HG03175 (cell line): ENCODE results near the gene SSR2.
A peak's percentile ranks its signal among the peaks of the same experiment; 100 is the strongest.

ENCODE experiments used
- ATAC-seq: cut with Tn5 transposase; IDR thresholded peaks from one replicate; pipeline ENCODE4 v1.9.1; 2021; ENCODE audit warnings: mild to moderate bottlenecking, moderate library complexity; ENCODE audit not compliant: unreplicated experiment

The SSR2 gene

DNA sequence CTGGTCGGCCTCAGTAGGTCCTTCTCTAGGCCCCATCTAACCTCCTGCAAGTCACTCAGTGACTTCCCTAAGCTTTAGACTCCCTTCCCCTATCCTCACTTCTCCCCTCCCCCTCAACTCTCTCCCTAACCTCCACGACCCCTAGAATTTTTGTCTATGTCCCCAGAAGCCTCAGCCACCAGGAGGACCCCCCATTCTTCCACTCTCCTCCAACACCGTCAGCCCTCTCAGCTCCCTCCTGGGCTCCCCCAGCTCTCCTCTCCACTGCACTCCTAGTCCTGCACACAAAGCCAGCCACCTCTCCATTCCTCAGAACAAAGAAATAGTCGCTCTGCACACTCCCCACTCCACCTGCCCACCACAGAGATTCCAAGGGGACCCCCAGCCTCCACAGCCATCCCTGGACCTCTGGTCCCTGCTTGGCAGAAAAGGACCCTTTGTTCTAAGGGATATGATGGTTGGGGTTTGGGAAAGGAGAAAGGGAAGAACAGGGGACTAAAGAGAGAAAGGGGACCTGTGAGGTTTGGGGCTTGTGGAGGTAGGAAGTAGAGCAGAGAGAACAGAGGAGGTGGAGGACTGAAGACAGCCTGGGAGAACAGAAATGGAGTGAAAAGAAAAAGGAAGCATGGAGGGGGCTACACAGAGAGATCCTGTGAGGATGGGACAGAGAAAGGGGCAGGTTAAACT, 45.2 kb downstream of the SSR2 start:
- no peak for ATAC-seq

- ATAC-seq = no peak
Measured at GRCh38 chr1:155974208-155975115, 46.3 kb downstream of the SSR2 start.

DNA sequence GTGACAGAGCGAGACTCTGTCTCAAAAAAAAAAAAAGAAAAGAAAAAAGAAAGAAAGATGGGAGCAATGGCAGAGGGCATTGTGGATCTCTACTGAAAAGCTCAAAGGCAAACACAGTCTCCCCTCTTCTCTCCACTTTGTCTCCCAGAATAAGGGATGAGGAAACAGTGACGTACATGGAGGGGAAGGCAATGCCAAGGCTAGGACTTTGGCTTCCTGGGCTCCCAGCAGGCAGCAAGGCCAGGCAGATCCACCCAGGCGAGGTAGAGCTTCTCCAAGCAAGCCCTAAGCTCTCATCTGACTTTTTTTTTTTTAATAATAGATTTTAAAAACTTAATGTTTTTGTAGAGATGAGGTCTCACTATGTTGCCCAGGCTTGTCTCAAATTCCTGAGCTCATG, 47.0 kb downstream of the SSR2 start:
- ATAC-seq = no peak

- ATAC-seq = no peak
Measured at GRCh38 chr1:155971910-155972809, 48.6 kb downstream of the SSR2 start.

DNA sequence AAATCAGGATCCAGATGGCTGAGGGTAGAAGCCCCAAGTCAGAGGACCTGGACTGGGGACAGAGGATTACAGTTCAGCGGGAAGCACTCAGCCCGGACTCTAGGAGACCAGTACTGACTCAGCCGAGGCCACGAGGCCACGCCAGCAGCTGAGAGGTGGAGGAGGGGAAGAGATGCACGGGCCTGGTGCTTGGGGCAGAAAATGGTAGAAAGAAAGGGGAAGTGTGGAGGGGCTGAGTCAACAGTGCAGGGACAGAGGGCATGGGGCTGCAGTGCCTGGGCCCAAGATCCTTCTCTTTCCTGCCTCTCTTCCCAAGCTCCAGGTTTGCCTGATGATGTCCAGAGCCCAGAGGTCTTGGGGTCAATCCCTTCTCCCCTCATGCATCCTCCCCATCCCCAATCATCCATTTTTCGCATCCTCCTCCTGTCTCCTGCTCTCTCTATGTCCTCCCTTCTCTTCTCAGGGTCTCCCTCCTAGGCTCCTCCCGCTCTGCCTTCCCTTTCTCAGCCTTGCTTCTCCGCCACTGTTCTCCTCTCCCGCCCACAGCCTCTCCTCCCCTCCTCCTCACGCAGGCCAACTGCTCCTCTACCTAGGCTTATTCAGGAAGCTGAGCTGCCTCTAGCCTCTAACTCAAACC, 50.1 kb downstream of the SSR2 start:
- peak; percentile 62 for ATAC-seq

- no peak for ATAC-seq
Measured at GRCh38 chr1:155969377-155969791, 51.4 kb downstream of the SSR2 start.

GRCh38 chr1:155968670-155969069, 52.1 kb downstream of the SSR2 start:
- ATAC-seq = no peak

DNA sequence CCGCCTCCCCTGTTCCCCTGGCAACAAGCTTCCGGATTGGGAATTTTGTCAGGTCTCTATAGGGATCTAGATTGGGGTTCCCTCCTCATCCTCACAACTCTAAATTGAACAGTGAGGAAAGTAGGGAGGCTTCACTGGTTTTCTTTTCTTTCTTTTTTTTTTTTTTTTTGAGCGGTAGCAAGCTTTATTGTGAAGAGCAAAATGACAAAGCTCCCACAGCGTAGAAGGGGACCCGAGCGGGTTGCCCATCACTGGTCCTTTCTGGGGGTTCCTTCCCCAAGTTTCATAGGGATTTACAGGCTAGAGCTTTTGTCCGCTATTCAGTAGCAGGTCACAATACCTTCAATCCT, 52.7 kb downstream of the SSR2 start:
- no peak for ATAC-seq

DNA sequence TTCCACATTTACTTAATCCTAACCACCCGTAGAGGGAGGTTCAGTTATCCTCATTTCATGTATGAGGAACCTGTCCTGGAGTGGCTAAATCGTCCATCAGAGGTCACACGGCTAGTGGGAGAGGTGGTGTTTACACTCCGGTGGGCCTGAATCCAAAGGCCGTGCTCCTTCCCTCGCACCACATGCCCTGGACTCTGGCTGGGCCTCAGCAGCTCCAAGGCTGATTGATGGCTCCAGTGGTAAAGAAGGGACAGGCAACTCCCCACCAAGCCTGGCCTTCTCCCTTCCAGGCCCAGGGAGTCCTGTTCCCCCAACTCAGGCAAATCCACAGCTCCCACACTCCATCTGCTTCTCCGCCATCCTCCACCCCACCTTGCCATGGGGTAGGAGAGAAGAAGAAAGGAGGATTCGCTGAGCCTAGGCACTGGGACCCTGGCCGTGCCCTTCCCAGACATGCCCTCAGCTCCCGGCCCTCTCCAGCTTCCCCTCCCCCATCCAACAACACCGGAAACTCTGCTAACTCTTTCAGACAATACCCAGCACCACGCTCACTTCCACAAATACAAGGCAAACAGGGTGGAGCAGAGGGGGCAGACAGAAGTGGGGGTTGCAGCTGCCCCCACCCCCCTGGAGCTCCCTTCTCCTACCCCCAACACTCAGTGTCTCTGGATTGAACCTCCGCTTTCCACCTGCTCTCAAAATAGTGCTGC, 53.3 kb downstream of the SSR2 start:
- no peak for ATAC-seq

DNA sequence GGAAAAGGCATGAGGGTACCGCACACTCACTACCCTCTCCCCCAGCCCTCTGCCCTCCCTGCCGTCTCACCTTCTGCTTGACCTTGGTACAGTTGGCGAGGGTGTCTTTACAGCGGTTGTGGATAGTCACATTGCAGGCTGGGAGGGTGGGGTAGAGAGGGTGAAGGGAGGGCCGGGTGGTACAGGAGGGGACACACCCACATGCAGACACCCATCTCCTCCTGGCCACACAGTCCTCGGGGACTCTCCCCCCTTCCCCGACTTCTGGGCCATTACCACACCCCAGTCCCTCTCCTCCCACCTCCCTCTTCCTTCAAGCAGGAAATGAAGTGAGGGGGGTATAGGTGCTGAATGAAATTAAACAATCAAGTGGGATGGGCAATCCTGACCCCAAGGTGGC, 54.0 kb downstream of the SSR2 start:
- no peak for ATAC-seq

DNA sequence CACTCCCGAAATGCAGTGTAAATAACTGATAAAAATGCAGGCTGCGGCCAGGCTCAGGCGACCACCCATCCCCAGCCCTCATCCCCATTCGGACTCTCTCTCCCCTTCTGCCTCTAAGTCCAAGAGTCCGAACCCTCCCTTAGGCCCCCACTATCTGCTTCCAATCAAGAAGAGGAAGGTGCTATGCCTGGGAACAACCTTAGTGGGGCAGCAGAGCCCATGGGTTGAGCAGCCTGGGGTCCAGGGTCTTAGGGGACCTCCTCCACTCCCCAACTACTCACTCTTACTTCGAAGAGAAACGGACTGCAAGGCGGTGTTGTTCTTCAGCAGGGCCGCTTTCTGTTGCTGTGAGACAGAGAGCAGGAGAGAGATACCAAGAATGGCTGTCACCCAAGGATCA, 54.6 kb downstream of the SSR2 start:
- ATAC-seq = no peak

- ATAC-seq = no peak
Measured at GRCh38 chr1:155964193-155964592, 56.6 kb downstream of the SSR2 start.

- ATAC-seq = no peak
Measured at GRCh38 chr1:155962599-155963211, 58.0 kb downstream of the SSR2 start.

DNA sequence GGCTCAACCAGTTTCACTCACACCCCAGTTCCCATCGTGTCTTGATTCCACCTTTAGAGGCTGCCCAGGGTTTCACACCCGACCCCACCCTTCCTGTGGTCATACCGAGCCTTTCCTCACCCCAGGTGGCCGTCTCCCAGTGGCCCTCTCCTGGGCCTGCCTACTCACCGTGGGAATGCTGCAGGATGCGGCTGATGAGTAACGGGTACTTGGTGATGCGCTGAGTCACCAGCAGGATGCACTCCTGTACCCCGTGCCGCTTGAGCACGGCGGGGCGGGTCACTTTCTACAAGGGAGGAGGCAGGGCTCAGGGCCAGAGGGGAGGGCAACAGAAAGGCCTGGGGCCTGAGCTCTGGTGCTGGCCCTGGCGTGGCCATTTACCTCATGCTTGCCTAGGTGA, 58.8 kb downstream of the SSR2 start:
- no peak for ATAC-seq

DNA sequence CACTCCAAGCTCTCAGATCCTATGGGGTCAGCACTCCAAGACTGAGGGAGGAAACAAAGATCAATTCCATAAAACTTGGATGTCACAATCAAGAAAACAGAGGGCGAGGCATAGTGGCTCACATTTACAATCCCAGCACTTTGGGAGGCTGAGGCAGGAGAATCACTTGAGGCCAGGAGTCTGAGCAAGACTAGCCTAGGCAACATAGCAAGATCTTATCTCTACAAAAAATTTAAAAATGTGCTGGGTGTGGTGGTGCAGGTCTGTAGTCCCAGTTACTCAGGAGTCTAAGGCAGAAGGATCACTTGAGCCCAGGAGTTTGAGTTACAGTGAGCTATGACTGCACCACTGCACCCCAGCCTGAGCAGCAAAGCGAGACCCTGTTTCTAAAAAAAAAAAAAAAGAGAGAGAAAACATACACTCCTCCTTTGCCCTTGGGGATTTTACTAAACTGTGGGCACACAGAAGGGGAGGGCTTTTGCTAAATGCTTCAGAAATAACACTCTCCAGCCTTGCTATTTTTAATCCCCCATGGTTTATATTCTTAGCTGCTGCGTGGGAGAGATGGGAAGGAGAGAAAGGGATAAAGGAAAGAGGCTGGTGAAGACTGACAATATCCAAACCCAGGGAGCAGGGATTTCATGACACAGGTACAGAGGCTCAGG, 60.5 kb downstream of the SSR2 start:
- ATAC-seq = no peak
